Gastroesophageal sphincter (tissue), 4 donors: Measurements from ENCODE around the gene SNHG17. TPM values are rescaled to one million over a fixed set of nuclear protein-coding genes. Genes with fewer than 3 reads are reported as not detected.
A peak's percentile ranks its signal among the peaks of the same experiment; 100 is the strongest.

Experiments used
- ATAC-seq: fragments of 150-250 bp; one replicate; pipeline ENCODE4 v1.9.1; 2016; ENCODE audit warnings: mild to moderate bottlenecking, moderate library complexity
- H3K27ac ChIP-seq, 4 donors: fragments of 200-600 bp; sonication (generic) in 3 of 4; 1 replicate in 3 of 4; 2 replicates in 1 of 4; pipeline ENCODE4 v1.5.1; 2016 to 2019
- H3K27me3 ChIP-seq: fragments of 200-600 bp; sonication (generic); one replicate; pipeline ENCODE4 v1.5.1; 2019
- H3K36me3 ChIP-seq, 2 donors: fragments of 200-600 bp; sonication (generic); one replicate each; pipeline ENCODE4 v1.5.1; 2019; ENCODE audit warnings: control low read depth in 1 of 2
- H3K4me1 ChIP-seq, 3 donors: fragments of 200-600 bp; sonication (generic); 1 replicate in 2 of 3; 2 replicates in 1 of 3; pipeline ENCODE4 v1.5.1; 2016 to 2019; ENCODE audit warnings: control low read depth in 2 of 3
- H3K4me3 ChIP-seq, 2 donors: fragments of 200-600 bp; sonication (generic); one replicate each; pipeline ENCODE4 v1.5.1; 2019; ENCODE audit warnings: mild to moderate bottlenecking in 1 of 2, moderate library complexity in 1 of 2
- H3K9me3 ChIP-seq, 3 donors: fragments of 200-600 bp; sonication (generic); one replicate each; pipeline ENCODE4 v1.5.1; 2017 to 2019; ENCODE audit warnings: control low read depth in 2 of 3
- CTCF ChIP-seq, 4 experiments: fragments of 200-600 bp in 2 of 4; fragments of 450-650 bp in 2 of 4; sonication (generic) in 1 of 4; IDR thresholded peaks; one replicate each; pipeline ENCODE4 v1.5.1; 2017 to 2019; ENCODE audit warnings: antibody characterized with exemption in 4 of 4, mild to moderate bottlenecking in 2 of 4, moderate library complexity in 2 of 4
- EP300 ChIP-seq: sonication (generic); formaldehyde crosslinking; IDR thresholded peaks from one replicate; pipeline ENCODE4 v1.6.1; 2017; ENCODE audit warnings: antibody characterized with exemption, mild to moderate bottlenecking
- POLR2A ChIP-seq, 2 donors: fragments of 450-650 bp; IDR thresholded peaks; one replicate each; pipeline ENCODE4 v1.6.1; 2017; ENCODE audit warnings: antibody characterized with exemption in 2 of 2, mild to moderate bottlenecking in 2 of 2, moderate library complexity in 1 of 2
- POLR2AphosphoS5 ChIP-seq: sonication (generic); formaldehyde crosslinking; IDR thresholded peaks from one replicate; pipeline ENCODE4 v1.6.1; 2017; ENCODE audit warnings: antibody characterized with exemption
- WGBS, 2 donors: methylation state at CpG; one replicate each; pipeline ENCODE4 v1.1.5; 2018; ENCODE audit warnings: low coverage in 1 of 2; 5-methylcytosine and 5-hydroxymethylcytosine counted together
- total RNA-seq, 4 donors: library from RNA; depleted of rRNA; stranded (reverse); fragments of >200 nt; gene quantifications; one replicate each; pipeline ENCODE4 v1.1.0, GENCODE V29; 2016

Gene SNHG17
- total RNA-seq, 4 donors from 2014 or later: 6.7 to 26.5 (median 11.1) TPM

- H3K9me3 ChIP-seq: no peaks in the 10 kb centered on the region
- no peaks in the 10 kb centered on the region for H3K4me1 ChIP-seq
- 91% methylated on average over 10 of the region's 13 CpGs; no CpG with 5 or more reads in 1 of the 2 donors for WGBS, 2 donors
- no peak for ATAC-seq
- peaks cover 6% of the 10 kb centered on the region for H3K27me3 ChIP-seq
- peaks cover 0 to 18% of the 10 kb centered on the region in 2 donors for H3K36me3 ChIP-seq
- H3K27ac ChIP-seq: no peak overlapping the region
- H3K4me3 ChIP-seq: no peak overlapping the region
- TF ChIP-seq POLR2AphosphoS5: no peak
- TF ChIP-seq POLR2A (IDR thresholded peaks at IDR 0.05): no peak
- TF ChIP-seq EP300: no peak
- no peak for TF ChIP-seq CTCF (IDR thresholded peaks at IDR 0.05)
Observed at GRCh38 chr20:38454556-38455473, 19.7 kb upstream of the SNHG17 start.

- TF ChIP-seq CTCF (IDR thresholded peaks at IDR 0.05) (no peak), EP300 (no peak), POLR2AphosphoS5 (no peak), POLR2A (IDR thresholded peaks at IDR 0.05) (no peak)
- 87% methylated on average over 2 of the region's 2 CpGs; no CpG with 5 or more reads in 1 of the 2 donors for WGBS, 2 donors
- ATAC-seq: no peak
- Histone ChIP-seq H3K27ac (no peak overlapping the region), H3K4me1 (no peaks in the 10 kb centered on the region), H3K9me3 (no peaks in the 10 kb centered on the region), H3K36me3 (peaks cover 0 to 27% of the 10 kb centered on the region in 2 donors), H3K27me3 (peaks cover 5% of the 10 kb centered on the region), H3K4me3 (no peak overlapping the region)
Observed at GRCh38 chr20:38453941-38454340, 18.8 kb upstream of the SNHG17 start.

- WGBS, 2 donors: 77 to 84% methylated on average over 9 to 16 of the region's 19 CpGs
- no peak for ATAC-seq
- Histone ChIP-seq H3K27ac (peak overlapping the region in 3 of 4 donors; percentile 22 to 45 (median 35)), H3K4me1 (peaks cover 0 to 3% (median 0%) of the 10 kb centered on the region in 3 donors), H3K9me3 (no peaks in the 10 kb centered on the region), H3K4me3 (no peak overlapping the region), H3K36me3 (peaks cover 0 to 36% of the 10 kb centered on the region in 2 donors), H3K27me3 (no peaks in the 10 kb centered on the region)
- TF ChIP-seq POLR2AphosphoS5 (no peak), EP300 (no peak)
Observed at GRCh38 chr20:38452880-38453624, 17.9 kb upstream of the SNHG17 start.

GRCh38 chr20:38450412-38450975 lies 15.4 kb upstream of the SNHG17 start:
- TF ChIP-seq CTCF (IDR thresholded peaks at IDR 0.05) (no peak), EP300 (no peak), POLR2AphosphoS5 (no peak), POLR2A (IDR thresholded peaks at IDR 0.05) (no peak)
- 60% methylated on average over 4 of the region's 7 CpGs; no CpG with 5 or more reads in 1 of the 2 donors for WGBS, 2 donors

GRCh38 chr20:38449046-38449445 lies 13.9 kb upstream of the SNHG17 start:
- ATAC-seq: no peak
- Histone ChIP-seq H3K27me3 (no peaks in the 10 kb centered on the region), H3K4me1 (peaks cover 0 to 25% (median 4%) of the 10 kb centered on the region in 3 donors), H3K36me3 (peaks cover 0 to 38% of the 10 kb centered on the region in 2 donors), H3K4me3 (no peak overlapping the region), H3K27ac (no peak overlapping the region), H3K9me3 (no peaks in the 10 kb centered on the region)
- 50 to 71% methylated on average over 1 of the region's 3 CpGs for WGBS, 2 donors
- TF ChIP-seq EP300: no peak
- TF ChIP-seq POLR2AphosphoS5: no peak
- no peak for TF ChIP-seq CTCF (IDR thresholded peaks at IDR 0.05)
- no peak for TF ChIP-seq POLR2A (IDR thresholded peaks at IDR 0.05)

More at GRCh38 chr20:38450412-38450975, 15.4 kb upstream of the SNHG17 start:
- no peaks in the 10 kb centered on the region for H3K27me3 ChIP-seq
- ATAC-seq: no peak
- no peak overlapping the region for H3K27ac ChIP-seq
- H3K4me1 ChIP-seq: peaks cover 0 to 25% (median 4%) of the 10 kb centered on the region in 3 donors
- H3K36me3 ChIP-seq: peaks cover 0 to 38% of the 10 kb centered on the region in 2 donors
- H3K9me3 ChIP-seq: no peaks in the 10 kb centered on the region
- H3K4me3 ChIP-seq: no peak overlapping the region
